Caco-2 (cell line): ENCODE results near the gene FCRLA. TPM values are rescaled to one million over a fixed set of nuclear protein-coding genes. Genes with fewer than 3 reads are reported as not detected.

Experiments used
- BruUV-seq: library from RNA; stranded (reverse); fragments of 400-500 nt; replicated peaks from 2 replicates; lab custom pipeline; 2021; lab: Mats Ljungman, UMichigan
- CTCF ChIA-PET: fragments of 300-600 bp; sonication (Branson Sonifier 250); formaldehyde crosslinking; loops from one replicate; lab custom pipeline; 2022; ENCODE audit warnings: antibody characterized with exemption; lab: Charles Lee
- POLR2A ChIA-PET: fragments of 300-600 bp; sonication (Branson Sonifier 250); formaldehyde crosslinking; loops from one replicate; lab custom pipeline; 2022; ENCODE audit warnings: antibody characterized with exemption; lab: Charles Lee
- DNase-seq, 2 experiments: peaks; one replicate each; pipeline versions ENCODE4 v3.0.0 to v3.0.0-alpha.2; 2020 to 2022
- H3K27me3 ChIP-seq: replicated peaks from 2 replicates; pipeline ENCODE4 v1.6.0; 2011; ENCODE audit warnings: low read length; ENCODE audit not compliant: control insufficient read depth, insufficient read depth
- H3K36me3 ChIP-seq: 2 replicates; pipeline ENCODE4 v1.5.1; 2011; ENCODE audit warnings: low read length; ENCODE audit not compliant: control insufficient read depth, insufficient read depth
- H3K4me1 ChIP-seq: fragments of 250-450 bp; sonication (Bioruptor Pico); 2 replicates; pipeline ENCODE4 v1.5.1; 2020; ENCODE audit warnings: mild to moderate bottlenecking
- H3K4me3 ChIP-seq: 2 replicates; pipeline ENCODE4 v1.5.1; 2011; ENCODE audit warnings: low read depth, mild to moderate bottlenecking, control low read depth, low read length
- H3K9me3 ChIP-seq: fragments of 250-450 bp; sonication (Bioruptor Pico); 2 replicates; pipeline ENCODE4 v1.5.1; 2020; ENCODE audit warnings: mild to moderate bottlenecking, moderate library complexity
- H3K27ac Mint-ChIP-seq: one replicate; pipeline ENCODE4 v1.8.0; 2022; ENCODE audit warnings: mixed read lengths; ENCODE audit not compliant: unreplicated experiment
- H3K27me3 Mint-ChIP-seq: one replicate; pipeline ENCODE4 v1.8.0; 2022; ENCODE audit warnings: mixed read lengths; ENCODE audit not compliant: insufficient read depth, unreplicated experiment
- H3K36me3 Mint-ChIP-seq: one replicate; pipeline ENCODE4 v1.8.0; 2022; ENCODE audit warnings: mild to moderate bottlenecking, mixed read lengths; ENCODE audit not compliant: insufficient read depth, unreplicated experiment
- H3K4me1 Mint-ChIP-seq: one replicate; pipeline ENCODE4 v1.8.0; 2022; ENCODE audit warnings: low read depth, mixed read lengths; ENCODE audit not compliant: unreplicated experiment
- H3K4me3 Mint-ChIP-seq: one replicate; pipeline ENCODE4 v1.8.0; 2022; ENCODE audit warnings: mild to moderate bottlenecking, moderate library complexity, mixed read lengths; ENCODE audit not compliant: unreplicated experiment
- H3K9me3 Mint-ChIP-seq: one replicate; pipeline ENCODE4 v1.8.0; 2022; ENCODE audit warnings: mixed read lengths; ENCODE audit not compliant: unreplicated experiment
- intact Hi-C: fragments of 100-400 bp; cut with micrococcal nuclease; formaldehyde crosslinking; loops from one replicate; pipeline ENCODE4 v1.10.0; 2022; ENCODE audit not compliant: unreplicated experiment
- total RNA-seq: library from RNA; stranded (reverse); gene quantifications from 2 replicates; pipeline ENCODE4 v1.2.3, GENCODE V29; 2022
- TF ChIP-seq, protein P1 (sequence below), 2 experiments: fragments of 200-600 bp in 1 of 2; IDR thresholded peaks; 1 replicate in 1 of 2; 2 replicates in 1 of 2; pipeline versions ENCODE4 v1.5.1 to v1.8.0; 2011 to 2022; ENCODE audit warnings: antibody characterized with exemption in 1 of 2, control low read depth in 1 of 2, inconsistent platforms in 1 of 2, low read depth in 1 of 2, low read length in 1 of 2, mild to moderate bottlenecking in 1 of 2, moderate library complexity in 1 of 2; ENCODE audit not compliant: insufficient read depth in 1 of 2, severe bottlenecking in 1 of 2, unreplicated experiment in 1 of 2

The FCRLA gene
- total RNA-seq, 1 experiment from 2014 or later = not detected

- Mint-ChIP-seq H3K36me3 (peaks cover under 1% of the 10 kb centered on the region), H3K9me3 (no peaks in the 10 kb centered on the region), H3K4me1 (no peaks in the 10 kb centered on the region), H3K4me3 (no peak overlapping the region), H3K27me3 (peaks cover 21% of the 10 kb centered on the region), H3K27ac (no peak overlapping the region)
- intact Hi-C loops = no loop called here
- no TSS peak for BruUV-seq
- DNase-seq = no peak
- POLR2A ChIA-PET = no interaction called here
- CTCF ChIA-PET = no interaction called here
- Histone ChIP-seq H3K36me3 (no peaks in the 10 kb centered on the region), H3K27me3 (no peaks in the 10 kb centered on the region), H3K4me1 (no peaks in the 10 kb centered on the region), H3K9me3 (no peaks in the 10 kb centered on the region), H3K4me3 (no peak overlapping the region)
- TF ChIP-seq, protein P1, sequence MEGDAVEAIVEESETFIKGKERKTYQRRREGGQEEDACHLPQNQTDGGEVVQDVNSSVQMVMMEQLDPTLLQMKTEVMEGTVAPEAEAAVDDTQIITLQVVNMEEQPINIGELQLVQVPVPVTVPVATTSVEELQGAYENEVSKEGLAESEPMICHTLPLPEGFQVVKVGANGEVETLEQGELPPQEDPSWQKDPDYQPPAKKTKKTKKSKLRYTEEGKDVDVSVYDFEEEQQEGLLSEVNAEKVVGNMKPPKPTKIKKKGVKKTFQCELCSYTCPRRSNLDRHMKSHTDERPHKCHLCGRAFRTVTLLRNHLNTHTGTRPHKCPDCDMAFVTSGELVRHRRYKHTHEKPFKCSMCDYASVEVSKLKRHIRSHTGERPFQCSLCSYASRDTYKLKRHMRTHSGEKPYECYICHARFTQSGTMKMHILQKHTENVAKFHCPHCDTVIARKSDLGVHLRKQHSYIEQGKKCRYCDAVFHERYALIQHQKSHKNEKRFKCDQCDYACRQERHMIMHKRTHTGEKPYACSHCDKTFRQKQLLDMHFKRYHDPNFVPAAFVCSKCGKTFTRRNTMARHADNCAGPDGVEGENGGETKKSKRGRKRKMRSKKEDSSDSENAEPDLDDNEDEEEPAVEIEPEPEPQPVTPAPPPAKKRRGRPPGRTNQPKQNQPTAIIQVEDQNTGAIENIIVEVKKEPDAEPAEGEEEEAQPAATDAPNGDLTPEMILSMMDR (IDR thresholded peaks at IDR 0.05; ENCODE audit: insufficient read depth in 1 of 2, low read depth in 1 of 2, low read length in 1 of 2, severe bottlenecking in 1 of 2, unreplicated experiment in 1 of 2) = no peak
Measured at GRCh38 chr1:161718559-161719324, 11.7 kb downstream of the FCRLA start.

- peaks cover 4% of the 10 kb centered on the region for H3K36me3 Mint-ChIP-seq
- H3K4me3 ChIP-seq = no peak overlapping the region
- DNase-seq = no peak
- no peaks in the 10 kb centered on the region for H3K36me3 ChIP-seq
- BruUV-seq = no TSS peak
- no peaks in the 10 kb centered on the region for H3K9me3 ChIP-seq
- no peaks in the 10 kb centered on the region for H3K9me3 Mint-ChIP-seq
- no peaks in the 10 kb centered on the region for H3K27me3 ChIP-seq
- no peak overlapping the region for H3K4me3 Mint-ChIP-seq
- intact Hi-C loops = no loop called here
- H3K4me1 Mint-ChIP-seq = no peaks in the 10 kb centered on the region
- ChIA-PET POLR2A (no interaction called here), CTCF (no interaction called here)
- peaks cover 24% of the 10 kb centered on the region for H3K27me3 Mint-ChIP-seq
- H3K27ac Mint-ChIP-seq = no peak overlapping the region
- TF ChIP-seq, protein P1 (IDR thresholded peaks at IDR 0.05; ENCODE audit: insufficient read depth in 1 of 2, low read depth in 1 of 2, low read length in 1 of 2, severe bottlenecking in 1 of 2, unreplicated experiment in 1 of 2) = no peak
- H3K4me1 ChIP-seq = no peaks in the 10 kb centered on the region
Measured at GRCh38 chr1:161719325-161719611, 12.2 kb downstream of the FCRLA start.

- Mint-ChIP-seq H3K4me1 (peaks cover 3% of the 10 kb centered on the region), H3K27ac (no peak overlapping the region), H3K4me3 (no peak overlapping the region), H3K36me3 (peaks cover 4% of the 10 kb centered on the region), H3K9me3 (no peaks in the 10 kb centered on the region), H3K27me3 (peaks cover 24% of the 10 kb centered on the region)
- Histone ChIP-seq H3K36me3 (no peaks in the 10 kb centered on the region), H3K9me3 (no peaks in the 10 kb centered on the region), H3K4me3 (no peak overlapping the region), H3K27me3 (no peaks in the 10 kb centered on the region), H3K4me1 (no peaks in the 10 kb centered on the region)
- intact Hi-C loops = no loop called here
- ChIA-PET POLR2A (no interaction called here), CTCF (no interaction called here)
- BruUV-seq = no TSS peak
- no peak for DNase-seq
- TF ChIP-seq, protein P1 (IDR thresholded peaks at IDR 0.05; ENCODE audit: insufficient read depth in 1 of 2, low read depth in 1 of 2, low read length in 1 of 2, severe bottlenecking in 1 of 2, unreplicated experiment in 1 of 2) = no peak
Measured at GRCh38 chr1:161720422-161720821, 13.4 kb downstream of the FCRLA start.
